Activated T-helper 1 cell treated with Interleukin-2 at 50 U/mL for 16 hours (primary cell): Measurements from ENCODE around the gene CNTNAP2.

Experiments
- DNase-seq: peaks from one replicate; pipeline ENCODE4 v3.0.0-alpha.2; 2020; ENCODE audit warnings: low read depth

CNTNAP2 gene

DNA sequence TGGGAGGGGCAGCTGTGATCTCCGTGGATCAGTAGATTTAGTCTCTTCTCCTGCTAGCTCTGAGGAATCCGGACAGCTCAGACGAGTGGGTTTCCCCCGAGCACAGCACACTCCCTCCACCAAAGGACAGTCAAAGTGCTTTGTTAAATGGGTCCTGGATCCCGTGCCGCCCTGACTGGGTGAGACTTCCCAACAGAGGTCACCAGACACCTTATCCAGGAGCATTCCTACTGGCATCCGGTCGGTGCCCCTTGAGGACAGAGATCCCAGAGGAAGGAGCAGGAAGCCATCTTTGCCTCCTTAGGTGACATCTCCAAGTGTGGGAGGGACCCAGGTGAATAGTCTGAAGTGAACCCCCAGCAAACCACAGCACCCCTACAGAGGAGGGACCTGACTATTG, 1148.9 kb downstream of the CNTNAP2 start:
- DNase-seq = no peak

DNA sequence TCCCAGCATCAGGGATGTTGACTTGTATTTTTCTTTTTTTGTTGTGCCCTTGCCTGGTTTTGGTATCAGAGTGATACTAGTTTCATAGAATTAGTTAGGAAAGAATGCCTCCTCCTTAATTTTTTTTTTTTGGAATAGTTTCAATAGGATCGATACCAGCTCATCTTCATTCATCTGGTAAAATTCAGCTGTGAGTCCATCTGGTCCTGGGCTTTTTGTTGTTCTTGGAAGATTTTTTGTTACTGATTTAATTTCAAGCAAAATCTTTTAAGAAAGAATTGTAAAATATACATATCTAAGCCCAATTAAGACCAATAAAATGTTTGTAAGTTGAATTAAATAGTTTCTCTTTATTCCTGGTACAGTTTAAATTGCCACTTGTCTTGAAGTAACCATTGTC, 1159.5 kb downstream of the CNTNAP2 start:
- DNase-seq = no peak

DNA sequence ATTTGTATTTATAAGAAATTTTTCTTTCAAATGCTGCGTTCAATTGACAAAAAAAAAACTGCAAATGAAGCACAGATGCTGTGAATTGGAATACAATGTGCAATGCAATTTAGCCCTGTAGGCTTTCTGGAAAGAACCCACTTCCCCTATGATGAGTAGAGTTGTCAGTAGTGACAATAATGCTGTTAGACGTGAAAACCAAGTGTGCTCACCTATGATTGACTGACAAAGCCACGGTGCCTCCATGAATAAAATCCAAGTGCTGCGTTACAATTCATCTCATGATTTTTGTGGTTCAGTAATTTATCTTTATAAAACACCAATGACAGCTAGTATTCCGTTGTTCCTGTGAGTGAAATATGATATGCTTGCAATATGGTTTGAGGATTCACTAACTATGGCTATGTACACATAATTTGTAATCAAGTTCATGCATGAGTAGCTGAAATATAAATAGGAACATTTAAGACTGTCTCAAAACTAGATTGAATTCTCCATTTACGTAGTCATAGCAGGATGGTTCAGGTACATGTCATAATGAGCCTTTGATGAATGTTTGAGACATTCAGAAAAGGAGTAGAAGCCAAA, 1160.3 kb downstream of the CNTNAP2 start:
- DNase-seq = no peak

DNA sequence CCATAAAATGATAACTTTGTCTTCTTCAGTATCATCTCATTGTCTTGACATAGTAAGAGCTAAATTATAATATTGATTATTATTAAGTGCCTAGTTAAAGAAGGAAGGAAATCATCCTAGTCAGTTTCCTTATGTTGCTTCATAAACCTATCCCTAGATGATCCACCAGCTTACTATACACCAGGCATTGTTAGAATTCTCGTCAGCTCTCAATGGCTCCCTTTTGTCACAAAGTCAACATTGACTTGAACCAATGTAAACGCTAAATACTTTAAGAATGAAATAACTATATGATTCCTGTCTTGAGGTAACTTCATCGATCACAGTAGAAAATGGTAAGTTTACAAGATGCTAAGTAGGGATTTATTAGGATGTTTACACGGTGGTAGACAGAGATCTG, 1162.9 kb downstream of the CNTNAP2 start:
- DNase-seq = no peak

DNA sequence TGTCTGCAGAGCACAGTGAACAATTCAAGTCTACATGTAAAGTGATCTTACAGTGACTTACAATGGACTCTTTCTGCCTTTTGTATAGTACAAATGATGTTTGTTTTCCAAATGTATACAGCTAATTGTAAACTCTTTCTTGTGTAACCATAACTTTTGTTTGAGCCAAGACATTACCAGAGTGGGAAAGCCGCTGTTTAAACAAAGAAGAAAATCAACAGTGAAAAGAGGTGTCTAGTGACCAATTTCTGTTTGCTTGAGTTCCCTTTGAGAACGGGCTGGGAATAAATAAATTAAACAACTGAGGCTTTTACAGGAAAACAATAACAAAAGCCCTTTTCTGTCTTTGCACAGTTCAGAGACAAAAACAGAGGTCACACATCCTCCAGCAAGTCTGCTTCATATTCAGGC, 1163.4 kb downstream of the CNTNAP2 start:
- no peak for DNase-seq

DNA sequence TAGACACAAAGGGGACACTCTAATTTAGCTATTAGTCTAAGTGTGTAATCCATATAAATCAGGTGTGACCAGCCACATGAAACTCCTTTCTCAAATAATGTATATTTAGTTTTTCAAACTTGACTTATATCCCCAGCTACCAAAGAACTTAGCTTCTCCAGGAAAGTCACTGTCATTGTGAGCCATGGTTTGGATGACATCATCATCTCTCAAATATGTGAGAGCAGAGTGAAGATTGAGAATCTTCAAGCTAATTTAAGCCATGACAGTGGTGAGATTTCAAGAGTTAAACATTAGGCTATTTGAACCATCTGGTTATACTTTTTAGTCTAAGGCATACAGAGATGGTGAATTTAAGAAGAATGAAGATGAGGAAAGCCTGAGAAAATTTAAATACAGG, 1165.6 kb downstream of the CNTNAP2 start:
- DNase-seq = no peak

DNA sequence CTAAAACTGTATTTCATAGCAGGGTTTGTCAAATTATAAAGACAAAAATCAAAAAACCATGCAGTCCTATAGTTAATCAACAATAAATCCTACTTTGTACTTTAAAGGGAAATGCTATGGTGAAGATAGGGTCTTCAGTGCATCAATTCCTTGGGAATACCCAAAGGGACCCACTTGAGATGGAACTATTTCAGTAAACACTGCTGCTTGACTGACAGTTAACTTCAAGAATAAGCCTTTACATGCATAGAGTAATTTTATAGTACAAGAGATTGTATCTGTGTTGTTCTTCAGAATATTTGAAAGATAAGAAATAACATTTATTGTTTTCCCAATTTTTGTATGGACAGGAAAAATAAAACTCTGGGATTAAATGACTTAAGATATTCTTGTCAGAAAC, 1179.6 kb downstream of the CNTNAP2 start:
- no peak for DNase-seq

DNA sequence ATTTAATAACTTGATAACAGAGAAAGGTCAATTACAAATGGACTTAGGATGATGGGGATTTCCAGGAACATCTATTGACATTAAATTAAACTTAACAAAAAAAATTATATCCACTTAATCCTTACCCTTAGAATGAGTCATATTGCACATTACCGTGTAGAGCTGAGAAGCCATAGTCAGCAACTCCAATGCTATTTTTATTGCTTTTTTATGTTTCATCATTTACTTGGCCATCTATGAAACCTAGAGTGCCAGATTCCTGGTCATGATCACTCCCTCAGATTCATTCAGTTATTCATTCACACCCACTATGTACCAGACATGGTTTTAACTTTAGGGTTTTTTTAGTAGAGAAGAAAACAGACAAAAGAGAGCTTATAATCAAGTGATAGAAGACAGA, 1180.4 kb downstream of the CNTNAP2 start:
- no peak for DNase-seq

DNA sequence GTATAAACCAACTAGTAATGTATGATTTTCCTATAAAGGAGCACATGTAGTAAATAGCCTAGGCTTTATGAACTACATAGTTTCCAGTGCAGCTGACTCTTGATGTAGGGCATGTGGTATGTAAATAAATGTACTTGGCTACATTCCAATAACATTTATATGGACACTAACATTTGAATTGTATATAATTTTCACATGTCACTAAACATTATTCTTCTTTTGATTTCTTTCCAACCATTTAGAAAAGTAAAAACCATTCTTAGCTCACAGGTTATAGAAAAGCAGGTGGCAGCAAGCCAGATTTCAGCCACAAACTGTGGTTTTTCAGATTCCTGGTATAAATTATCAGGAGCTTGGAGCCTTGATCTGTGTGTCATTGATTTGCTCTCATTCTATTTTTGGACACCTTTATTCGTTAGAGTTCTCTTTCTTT, 1182.0 kb downstream of the CNTNAP2 start:
- no peak for DNase-seq

DNA sequence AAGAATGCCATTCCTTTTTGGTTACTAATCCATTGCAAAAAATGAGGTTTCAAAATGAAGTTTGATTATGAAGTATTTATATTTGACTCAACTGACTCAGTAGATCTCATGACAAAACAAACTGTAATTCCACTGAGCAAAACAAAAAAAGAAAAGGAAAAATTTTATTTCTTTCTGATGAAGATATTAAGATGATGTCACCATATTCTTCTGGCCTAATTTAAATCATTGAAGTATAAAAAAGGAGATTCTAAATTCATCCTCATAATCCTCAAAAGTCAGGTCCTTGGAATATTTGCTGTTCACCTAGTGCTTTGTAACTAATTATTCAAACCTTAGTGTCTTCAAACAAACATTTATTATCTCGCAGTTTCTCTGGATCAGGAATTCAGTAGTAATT, 1183.7 kb downstream of the CNTNAP2 start:
- no peak for DNase-seq

DNA sequence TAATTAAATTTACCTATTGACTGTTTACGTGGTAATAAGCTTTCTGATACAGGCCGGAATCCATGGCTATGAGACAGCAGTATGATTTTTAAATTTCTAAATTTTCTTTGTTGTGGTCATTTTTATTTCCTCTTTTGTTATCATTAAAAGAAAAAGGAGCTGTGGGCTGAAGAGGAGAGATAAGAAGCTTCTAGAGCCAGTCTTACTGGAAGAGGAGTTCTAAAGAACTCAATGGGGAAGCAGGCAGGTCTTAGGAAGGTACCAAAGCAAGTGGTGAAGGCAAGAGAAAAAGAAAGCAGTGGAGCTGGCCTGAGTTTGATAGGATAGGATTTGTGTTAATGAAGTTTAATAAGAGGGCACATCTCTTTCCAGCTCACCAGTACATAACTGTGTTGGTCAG, 1187.8 kb downstream of the CNTNAP2 start:
- no peak for DNase-seq

DNA sequence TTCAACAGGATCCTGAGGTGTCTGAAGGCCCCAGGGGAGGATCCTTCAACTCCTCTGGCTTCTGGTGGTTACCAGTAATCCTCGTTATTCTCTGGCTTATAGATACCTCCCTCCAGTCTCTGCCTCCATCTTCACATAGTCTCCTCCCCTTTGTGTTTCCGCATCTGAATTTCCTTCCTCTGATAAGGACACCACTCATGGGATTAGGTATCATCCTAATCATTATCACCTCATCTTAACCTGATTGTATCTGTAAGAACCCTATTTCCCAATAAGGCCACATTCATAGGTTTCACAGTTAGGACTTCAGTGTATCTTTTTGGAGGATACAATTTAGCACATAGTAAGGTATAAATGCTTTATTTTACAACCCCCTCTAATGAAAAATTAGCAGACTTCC, 1189.2 kb downstream of the CNTNAP2 start:
- no peak for DNase-seq

DNA sequence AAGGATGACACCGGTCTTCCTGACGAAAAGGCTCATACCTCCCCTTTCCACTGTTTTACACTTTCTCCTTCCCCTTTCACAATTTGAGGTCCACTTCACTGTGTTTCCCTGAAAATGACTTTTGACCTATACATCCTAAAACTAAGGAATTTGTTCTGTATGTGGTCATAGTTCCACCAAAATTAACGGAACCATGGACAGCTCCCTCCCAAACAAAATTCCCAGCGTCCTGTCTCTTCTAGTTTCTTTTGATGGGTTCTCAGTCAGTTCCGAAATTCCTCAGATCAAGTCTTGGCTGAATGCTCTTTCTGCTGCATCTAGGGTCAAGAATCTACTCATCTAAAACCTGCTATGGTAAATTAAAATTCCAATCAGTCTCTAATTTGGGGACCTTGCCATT, 1191.9 kb downstream of the CNTNAP2 start:
- DNase-seq = no peak

DNA sequence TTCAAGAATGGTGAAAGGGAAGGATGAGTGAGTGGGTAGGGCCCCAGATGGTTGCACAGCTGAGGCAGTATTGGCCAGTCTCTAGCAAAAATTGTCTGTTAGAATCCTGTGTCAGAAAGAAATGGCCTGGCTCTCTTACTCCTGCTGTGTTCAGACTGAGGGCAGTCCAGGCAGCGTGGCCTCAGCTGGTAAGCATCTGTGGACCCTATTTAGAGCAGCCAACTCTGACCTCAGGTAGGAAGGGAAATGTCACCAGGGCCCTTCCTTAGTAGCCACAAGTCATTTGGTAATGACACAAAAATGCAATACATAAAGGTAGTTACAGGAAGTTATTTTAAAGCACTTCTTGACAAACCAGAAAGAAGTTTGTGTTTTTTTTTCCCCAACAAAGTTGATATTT, 1194.7 kb downstream of the CNTNAP2 start:
- no peak for DNase-seq

DNA sequence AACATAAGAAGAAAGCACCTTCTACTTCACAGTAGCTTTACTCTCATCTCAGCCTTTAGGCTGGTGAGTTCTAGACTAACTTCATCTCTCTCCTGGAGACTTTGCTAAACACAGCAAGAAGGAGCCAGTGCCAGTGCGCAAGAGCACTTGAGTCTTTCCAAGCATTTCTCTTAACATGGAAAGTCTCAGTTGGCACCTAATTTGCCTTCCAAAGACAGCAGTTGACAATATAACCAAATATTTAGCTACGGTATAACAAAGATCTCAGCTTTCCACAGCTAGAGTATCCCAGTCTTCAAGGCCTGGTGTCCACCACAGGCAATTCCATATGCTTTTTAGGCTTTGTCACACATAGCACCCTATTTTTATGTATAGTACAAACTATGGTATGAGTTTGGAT, 1204.9 kb downstream of the CNTNAP2 start:
- no peak for DNase-seq

DNA sequence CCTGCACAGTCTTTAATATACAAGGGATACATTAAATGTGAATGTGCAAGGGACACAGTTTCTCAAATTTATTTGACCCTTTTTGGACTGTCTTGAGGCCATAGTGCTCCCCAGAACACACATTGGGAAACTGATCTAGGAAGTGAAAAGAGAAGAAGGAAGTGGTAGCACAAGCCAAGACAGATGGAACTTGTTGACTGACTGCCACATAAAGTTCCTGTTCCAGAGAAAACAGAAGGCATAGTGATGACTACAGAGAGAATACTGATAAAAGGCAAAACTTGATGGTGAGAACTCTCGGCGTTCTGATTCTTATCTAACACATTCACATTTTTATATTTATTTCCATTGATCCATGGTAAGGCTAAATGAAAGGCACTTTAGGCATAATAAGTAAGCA, 1216.4 kb downstream of the CNTNAP2 start:
- no peak for DNase-seq

DNA sequence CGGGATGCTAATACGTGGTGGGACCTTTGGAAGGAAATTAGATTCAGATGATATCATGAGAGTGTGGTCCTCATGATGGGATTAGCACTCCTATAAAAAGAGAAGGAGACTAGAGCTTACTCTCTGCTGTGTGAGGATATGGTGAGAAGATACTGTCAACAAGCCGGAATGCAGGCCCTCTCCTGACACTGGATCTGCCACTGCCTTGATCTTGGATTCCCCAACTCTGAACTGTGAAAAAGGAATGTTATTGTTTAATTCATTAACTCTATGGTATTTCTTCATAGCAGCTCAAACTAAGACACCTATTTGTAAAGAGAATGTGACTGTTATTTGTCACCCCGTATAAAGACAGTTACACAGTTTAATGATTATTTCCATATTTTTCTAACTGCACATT, 1246.5 kb downstream of the CNTNAP2 start:
- no peak for DNase-seq

DNA sequence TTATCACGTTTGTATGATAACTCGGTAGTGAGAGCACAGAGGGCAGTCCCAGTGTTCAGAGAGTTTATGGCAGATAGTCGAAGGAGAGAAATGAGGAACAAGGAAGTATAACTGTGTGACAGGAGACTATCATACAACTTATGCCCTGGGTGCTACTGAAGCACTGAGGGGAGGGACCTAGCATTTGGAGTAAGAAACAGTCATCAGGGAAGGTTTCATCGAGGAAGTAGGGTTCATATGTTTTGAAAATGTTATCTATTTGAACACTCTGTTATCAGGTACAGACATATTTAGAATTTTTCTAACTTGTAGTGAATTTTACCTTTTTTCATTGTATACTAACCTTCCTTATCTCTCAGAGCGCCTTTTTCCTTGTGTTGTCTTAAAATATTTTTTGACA, 1259.6 kb downstream of the CNTNAP2 start:
- DNase-seq = no peak

DNA sequence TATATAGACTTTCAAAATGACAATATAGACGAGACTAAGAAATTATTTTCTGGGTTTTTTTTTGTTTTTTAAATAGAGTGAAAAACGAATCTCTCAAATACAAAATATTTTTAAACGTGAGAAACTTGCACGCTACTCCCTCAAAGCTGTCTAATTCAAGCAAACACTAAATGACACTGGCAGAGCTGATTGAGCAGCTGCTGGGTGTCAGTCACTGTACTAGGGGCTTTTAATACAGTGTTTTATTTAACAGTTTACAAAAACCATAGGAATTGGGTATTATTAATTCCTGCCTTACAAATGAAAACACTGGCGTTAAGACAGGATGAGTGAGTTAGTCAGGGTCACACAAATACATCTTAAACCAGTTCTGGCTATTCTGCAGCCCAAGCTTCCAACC, 1264.3 kb downstream of the CNTNAP2 start:
- DNase-seq = no peak

DNA sequence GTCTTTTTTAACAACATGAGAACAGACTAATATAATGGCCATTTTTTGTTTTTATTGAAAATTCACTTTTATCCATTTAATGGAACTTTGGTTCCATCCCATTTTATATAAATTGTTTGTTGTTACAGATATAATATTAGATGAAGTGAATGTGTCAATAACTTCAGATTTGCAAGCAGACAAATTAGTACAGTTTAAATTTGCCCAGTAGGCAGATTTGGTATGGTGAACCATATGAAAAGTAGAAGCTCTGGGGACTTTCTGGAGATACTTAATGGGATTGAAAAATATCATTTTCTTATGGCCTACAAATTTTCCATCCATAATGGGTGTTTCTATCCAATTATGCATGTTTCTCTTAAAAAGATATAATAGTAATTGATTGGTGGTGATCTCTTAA, 1277.7 kb downstream of the CNTNAP2 start:
- no peak for DNase-seq

DNA sequence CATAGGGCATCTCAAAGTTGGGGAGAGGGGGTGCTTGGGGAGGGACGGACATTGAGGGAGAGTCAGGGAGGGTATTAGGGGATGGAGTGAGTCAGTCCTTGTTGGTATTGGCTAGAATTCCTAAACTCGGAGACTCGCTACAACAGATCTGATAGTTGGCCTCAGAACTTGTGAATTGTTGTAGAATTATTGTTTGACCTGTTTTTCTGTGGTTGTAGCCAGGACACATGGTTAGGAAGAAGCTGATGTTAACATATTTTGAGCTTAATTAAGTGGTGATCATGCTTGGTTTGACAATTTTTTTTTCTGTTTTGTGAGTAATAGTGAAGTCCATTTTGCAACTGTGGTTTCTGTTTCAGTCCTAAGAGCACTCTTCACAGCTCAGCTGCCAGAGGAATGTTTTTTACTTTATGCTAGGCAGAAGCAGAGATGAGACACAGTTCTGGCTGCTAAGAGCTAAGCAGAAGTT, 1283.7 kb downstream of the CNTNAP2 start:
- DNase-seq = no peak

DNA sequence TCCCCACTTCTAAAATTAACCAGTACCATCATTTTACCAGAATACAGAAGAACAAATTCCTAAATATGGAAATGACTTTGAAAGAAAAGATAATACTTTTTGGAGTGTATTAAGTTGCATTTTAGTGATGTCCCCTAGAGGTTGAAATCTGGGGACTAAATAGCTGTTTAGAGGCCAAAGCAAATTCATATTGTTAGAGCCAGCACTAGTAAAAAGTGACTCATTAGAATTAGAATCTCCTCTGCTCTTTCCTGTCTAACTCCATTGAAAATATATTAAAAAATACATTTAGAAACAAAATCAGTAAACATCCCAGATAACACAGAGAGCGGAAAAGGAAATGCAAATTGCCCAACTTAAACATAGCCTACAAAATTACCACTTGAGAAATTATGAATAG, 1284.3 kb downstream of the CNTNAP2 start:
- DNase-seq = no peak

DNA sequence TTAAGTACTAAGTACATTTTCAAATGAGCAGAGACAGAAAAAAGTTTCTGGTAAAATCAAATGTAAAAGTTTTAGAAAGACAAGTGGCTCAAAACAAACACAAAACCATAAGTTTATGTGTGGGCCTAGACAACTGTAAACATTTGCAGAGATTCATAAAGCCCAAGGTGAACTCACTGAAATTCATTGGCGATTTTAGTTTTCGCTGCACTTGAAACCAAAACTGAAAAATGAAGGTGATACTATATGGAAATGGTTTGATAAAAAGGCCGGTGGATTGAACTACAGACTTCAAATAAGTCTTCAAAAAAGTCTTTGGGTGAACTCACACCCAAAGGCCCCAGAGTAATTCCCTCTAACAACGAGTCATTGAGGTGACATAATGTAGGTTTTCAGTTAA, 1289.0 kb downstream of the CNTNAP2 start:
- no peak for DNase-seq

DNA sequence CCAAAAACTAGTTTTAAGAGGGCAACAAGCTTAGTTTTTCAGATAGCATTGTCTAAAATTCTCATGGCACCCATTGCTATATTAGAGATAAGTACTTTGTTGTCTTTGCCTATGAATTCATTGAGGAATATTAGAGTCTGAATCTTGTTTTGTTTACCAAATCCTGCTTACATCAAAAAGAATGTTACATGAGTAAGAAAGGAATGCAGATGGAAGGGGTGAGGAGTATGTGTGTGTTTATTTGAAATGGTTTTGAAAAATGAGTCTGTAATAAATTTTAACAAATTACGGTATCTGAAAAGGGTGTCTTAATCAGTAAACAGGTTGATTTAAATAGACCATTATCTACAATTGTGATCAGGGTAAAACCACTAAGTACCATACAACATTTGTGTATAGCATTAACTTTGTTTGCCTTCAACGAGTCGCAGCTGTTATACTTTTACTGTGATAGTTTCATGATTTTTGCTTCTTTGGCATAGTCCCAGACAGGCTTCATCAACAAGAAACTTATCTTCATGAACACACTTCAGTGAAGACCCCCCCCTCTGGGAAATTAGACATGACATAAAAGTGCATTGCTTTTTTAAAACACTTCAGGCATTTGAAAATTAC, 1290.0 kb downstream of the CNTNAP2 start:
- no peak for DNase-seq
